HEK293 (cell line): ENCODE results near the gene CNIH3.

Experiments used
- ZNF121 ChIP-seq: fragments of 450-650 bp; formaldehyde crosslinking; IDR thresholded peaks from 2 replicates; pipeline ENCODE4 v1.5.1; 2016; ENCODE audit warnings: missing biosample characterization, missing genetic modification characterization
- TF ChIP-seq, protein P1 (sequence below): fragments of 450-650 bp; formaldehyde crosslinking; IDR thresholded peaks from 2 replicates; pipeline ENCODE4 v1.5.1; 2017; ENCODE audit warnings: missing biosample characterization, missing genetic modification characterization
- TF ChIP-seq, protein P2 (sequence below): fragments of 450-650 bp; formaldehyde crosslinking; IDR thresholded peaks from 2 replicates; pipeline ENCODE4 v1.5.1; 2016; ENCODE audit warnings: missing biosample characterization, missing genetic modification characterization

- TF ChIP-seq, protein P1, sequence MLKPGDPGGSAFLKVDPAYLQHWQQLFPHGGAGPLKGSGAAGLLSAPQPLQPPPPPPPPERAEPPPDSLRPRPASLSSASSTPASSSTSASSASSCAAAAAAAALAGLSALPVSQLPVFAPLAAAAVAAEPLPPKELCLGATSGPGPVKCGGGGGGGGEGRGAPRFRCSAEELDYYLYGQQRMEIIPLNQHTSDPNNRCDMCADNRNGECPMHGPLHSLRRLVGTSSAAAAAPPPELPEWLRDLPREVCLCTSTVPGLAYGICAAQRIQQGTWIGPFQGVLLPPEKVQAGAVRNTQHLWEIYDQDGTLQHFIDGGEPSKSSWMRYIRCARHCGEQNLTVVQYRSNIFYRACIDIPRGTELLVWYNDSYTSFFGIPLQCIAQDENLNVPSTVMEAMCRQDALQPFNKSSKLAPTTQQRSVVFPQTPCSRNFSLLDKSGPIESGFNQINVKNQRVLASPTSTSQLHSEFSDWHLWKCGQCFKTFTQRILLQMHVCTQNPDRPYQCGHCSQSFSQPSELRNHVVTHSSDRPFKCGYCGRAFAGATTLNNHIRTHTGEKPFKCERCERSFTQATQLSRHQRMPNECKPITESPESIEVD (tag by site-specific recombination): no peak
- no peak for TF ChIP-seq ZNF121 (tag by site-specific recombination)
- TF ChIP-seq, protein P2, sequence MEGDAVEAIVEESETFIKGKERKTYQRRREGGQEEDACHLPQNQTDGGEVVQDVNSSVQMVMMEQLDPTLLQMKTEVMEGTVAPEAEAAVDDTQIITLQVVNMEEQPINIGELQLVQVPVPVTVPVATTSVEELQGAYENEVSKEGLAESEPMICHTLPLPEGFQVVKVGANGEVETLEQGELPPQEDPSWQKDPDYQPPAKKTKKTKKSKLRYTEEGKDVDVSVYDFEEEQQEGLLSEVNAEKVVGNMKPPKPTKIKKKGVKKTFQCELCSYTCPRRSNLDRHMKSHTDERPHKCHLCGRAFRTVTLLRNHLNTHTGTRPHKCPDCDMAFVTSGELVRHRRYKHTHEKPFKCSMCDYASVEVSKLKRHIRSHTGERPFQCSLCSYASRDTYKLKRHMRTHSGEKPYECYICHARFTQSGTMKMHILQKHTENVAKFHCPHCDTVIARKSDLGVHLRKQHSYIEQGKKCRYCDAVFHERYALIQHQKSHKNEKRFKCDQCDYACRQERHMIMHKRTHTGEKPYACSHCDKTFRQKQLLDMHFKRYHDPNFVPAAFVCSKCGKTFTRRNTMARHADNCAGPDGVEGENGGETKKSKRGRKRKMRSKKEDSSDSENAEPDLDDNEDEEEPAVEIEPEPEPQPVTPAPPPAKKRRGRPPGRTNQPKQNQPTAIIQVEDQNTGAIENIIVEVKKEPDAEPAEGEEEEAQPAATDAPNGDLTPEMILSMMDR (tag by site-specific recombination): no peak
Measured at GRCh38 chr1:224616756-224617409, 766 bp downstream of the CNIH3 start.
